SK-N-SH (cell line): Measurements from ENCODE around the gene WDR27.

Experiments
- CTCF ChIP-seq: fragments of 200-600 bp; sonication (generic); IDR thresholded peaks from 2 replicates; pipeline ENCODE4 v1.6.1; 2017; ENCODE audit warnings: antibody characterized with exemption, mild to moderate bottlenecking, moderate library complexity
- EZH2phosphoT487 ChIP-seq: fragments of 200-600 bp; sonication (generic); IDR thresholded peaks from 2 replicates; pipeline ENCODE4 v1.6.1; 2017; ENCODE audit warnings: low read depth, mixed run types, mild to moderate bottlenecking, antibody characterized with exemption, moderate library complexity, borderline replicate concordance
- POLR2AphosphoS5 ChIP-seq: IDR thresholded peaks from 2 replicates; pipeline ENCODE4 v1.6.1; 2012; ENCODE audit warnings: low read depth, low read length
- TAF1 ChIP-seq: IDR thresholded peaks from 2 replicates; pipeline ENCODE4 v1.6.1; 2012; ENCODE audit warnings: low read depth, mild to moderate bottlenecking, low read length, moderate library complexity, borderline replicate concordance
- TEAD4 ChIP-seq: IDR thresholded peaks from 2 replicates; pipeline ENCODE4 v1.4.0; 2012; ENCODE audit warnings: mild to moderate bottlenecking, borderline replicate concordance; ENCODE audit not compliant: insufficient read depth
- USF2 ChIP-seq: fragments of 150-350 bp; IDR thresholded peaks from 2 replicates; pipeline ENCODE4 v1.6.1; 2017; ENCODE audit warnings: antibody characterized with exemption, low read length, low read depth, borderline replicate concordance
- YY1 ChIP-seq: IDR thresholded peaks from 2 replicates; pipeline ENCODE4 v1.4.0; 2012; ENCODE audit warnings: low read depth, mild to moderate bottlenecking

GRCh38 chr6:169624785-169625184, 77.0 kb downstream of the WDR27 start:
- TF ChIP-seq POLR2AphosphoS5 (no peak), TAF1 (no peak), EZH2phosphoT487 (no peak), CTCF (no peak), YY1 (no peak), USF2 (no peak), TEAD4 (no peak)
